ENCODE data around the gene RGS17.
"Not testable (repeated sequence)": the region's sequence is repeated elsewhere in the genome, so short reads cannot be mapped to it uniquely, and the experiment has no call there.

RGS17 gene

GRCh38 chr6:153117986-153118879 is 12.8 kb downstream of the RGS17 start:
- H3K4me1 Mint-ChIP-seq, result no peaks in the 10 kb centered on the region
- H3K4me3 Mint-ChIP-seq, result no peak overlapping the region
- no peak overlapping the region for H3K27ac Mint-ChIP-seq
- H3K9me3 Mint-ChIP-seq, result peaks cover 21% of the 10 kb centered on the region
- peaks cover 4% of the 10 kb centered on the region for H3K27me3 Mint-ChIP-seq (ENCODE audit: low read depth)
- TF ChIP-seq, protein P1, sequence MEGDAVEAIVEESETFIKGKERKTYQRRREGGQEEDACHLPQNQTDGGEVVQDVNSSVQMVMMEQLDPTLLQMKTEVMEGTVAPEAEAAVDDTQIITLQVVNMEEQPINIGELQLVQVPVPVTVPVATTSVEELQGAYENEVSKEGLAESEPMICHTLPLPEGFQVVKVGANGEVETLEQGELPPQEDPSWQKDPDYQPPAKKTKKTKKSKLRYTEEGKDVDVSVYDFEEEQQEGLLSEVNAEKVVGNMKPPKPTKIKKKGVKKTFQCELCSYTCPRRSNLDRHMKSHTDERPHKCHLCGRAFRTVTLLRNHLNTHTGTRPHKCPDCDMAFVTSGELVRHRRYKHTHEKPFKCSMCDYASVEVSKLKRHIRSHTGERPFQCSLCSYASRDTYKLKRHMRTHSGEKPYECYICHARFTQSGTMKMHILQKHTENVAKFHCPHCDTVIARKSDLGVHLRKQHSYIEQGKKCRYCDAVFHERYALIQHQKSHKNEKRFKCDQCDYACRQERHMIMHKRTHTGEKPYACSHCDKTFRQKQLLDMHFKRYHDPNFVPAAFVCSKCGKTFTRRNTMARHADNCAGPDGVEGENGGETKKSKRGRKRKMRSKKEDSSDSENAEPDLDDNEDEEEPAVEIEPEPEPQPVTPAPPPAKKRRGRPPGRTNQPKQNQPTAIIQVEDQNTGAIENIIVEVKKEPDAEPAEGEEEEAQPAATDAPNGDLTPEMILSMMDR (IDR thresholded peaks at IDR 0.05; ENCODE audit: unreplicated experiment in 3 of 3), result no peak
- H3K36me3 Mint-ChIP-seq (ENCODE audit: low read depth), result peaks cover 11% of the 10 kb centered on the region

DNA sequence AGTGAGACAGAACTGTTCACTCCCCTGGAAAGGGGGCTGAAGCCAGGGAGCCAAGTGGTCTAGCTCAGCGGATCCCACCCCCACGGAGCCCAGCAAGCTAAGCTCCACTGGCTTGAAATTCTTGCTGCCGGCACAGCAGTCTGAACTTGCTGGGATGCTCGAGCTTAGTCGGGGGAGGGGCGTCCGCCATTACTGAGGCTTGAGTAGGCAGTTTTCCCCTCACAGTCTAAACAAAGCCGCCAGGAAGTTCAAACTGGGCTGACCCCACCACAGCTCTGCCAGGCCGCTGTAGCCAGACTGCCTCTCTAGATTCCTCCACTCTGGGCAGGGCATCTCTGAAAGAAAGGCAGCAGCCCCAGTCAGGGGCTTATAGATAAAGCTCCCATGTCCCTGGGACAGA is 20.0 kb downstream of the RGS17 start:
- Mint-ChIP-seq H3K9me3 (peaks cover 37% of the 10 kb centered on the region), H3K36me3 (ENCODE audit: low read depth) (peaks cover 21% of the 10 kb centered on the region)
- H3K4me3 Mint-ChIP-seq; H3K4me1 Mint-ChIP-seq; H3K27me3 Mint-ChIP-seq (ENCODE audit: low read depth); H3K27ac Mint-ChIP-seq: not testable (repeated sequence)

- not testable (repeated sequence) for H3K4me1 Mint-ChIP-seq; H3K27me3 Mint-ChIP-seq (ENCODE audit: low read depth); H3K4me3 Mint-ChIP-seq; H3K27ac Mint-ChIP-seq
- H3K9me3 Mint-ChIP-seq, result peaks cover 36% of the 10 kb centered on the region
- H3K36me3 Mint-ChIP-seq (ENCODE audit: low read depth), result peaks cover 21% of the 10 kb centered on the region
Measured at GRCh38 chr6:153110612-153111011, 20.5 kb downstream of the RGS17 start.

DNA sequence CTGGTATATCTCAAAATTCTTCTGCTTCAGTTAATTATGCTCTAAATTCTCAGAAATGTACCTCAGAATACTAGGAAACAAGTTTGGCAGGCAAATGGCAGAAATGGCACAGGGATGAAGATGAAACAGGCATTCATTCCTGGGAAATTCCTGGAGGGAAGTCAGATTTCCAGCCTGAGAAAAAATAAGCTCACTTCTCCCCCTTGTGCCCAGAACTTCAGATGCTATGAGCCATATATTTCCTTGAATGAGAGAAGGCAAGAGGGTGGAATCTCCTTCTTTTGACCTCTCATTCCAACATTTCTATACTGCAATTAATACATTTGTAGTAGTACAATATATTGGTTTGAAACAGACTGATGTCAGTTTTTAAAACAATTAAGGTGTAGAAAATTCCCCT is 22.8 kb downstream of the RGS17 start:
- TF ChIP-seq, protein P1 (IDR thresholded peaks at IDR 0.05; ENCODE audit: unreplicated experiment in 3 of 3), result no peak
- Mint-ChIP-seq H3K27ac (no peak overlapping the region), H3K4me3 (no peak overlapping the region), H3K4me1 (no peaks in the 10 kb centered on the region), H3K36me3 (ENCODE audit: low read depth) (peaks cover 11% of the 10 kb centered on the region), H3K9me3 (peaks cover 16% of the 10 kb centered on the region), H3K27me3 (ENCODE audit: low read depth) (no peaks in the 10 kb centered on the region)

GRCh38 chr6:153106021-153106420 is 25.1 kb downstream of the RGS17 start:
- TF ChIP-seq, protein P1 (IDR thresholded peaks at IDR 0.05; ENCODE audit: unreplicated experiment in 3 of 3), result no peak
- H3K4me1 Mint-ChIP-seq, result no peaks in the 10 kb centered on the region
- no peak overlapping the region for H3K27ac Mint-ChIP-seq
- no peaks in the 10 kb centered on the region for H3K9me3 Mint-ChIP-seq
- H3K4me3 Mint-ChIP-seq, result no peak overlapping the region
- H3K36me3 Mint-ChIP-seq (ENCODE audit: low read depth), result no peaks in the 10 kb centered on the region
- no peaks in the 10 kb centered on the region for H3K27me3 Mint-ChIP-seq (ENCODE audit: low read depth)

DNA sequence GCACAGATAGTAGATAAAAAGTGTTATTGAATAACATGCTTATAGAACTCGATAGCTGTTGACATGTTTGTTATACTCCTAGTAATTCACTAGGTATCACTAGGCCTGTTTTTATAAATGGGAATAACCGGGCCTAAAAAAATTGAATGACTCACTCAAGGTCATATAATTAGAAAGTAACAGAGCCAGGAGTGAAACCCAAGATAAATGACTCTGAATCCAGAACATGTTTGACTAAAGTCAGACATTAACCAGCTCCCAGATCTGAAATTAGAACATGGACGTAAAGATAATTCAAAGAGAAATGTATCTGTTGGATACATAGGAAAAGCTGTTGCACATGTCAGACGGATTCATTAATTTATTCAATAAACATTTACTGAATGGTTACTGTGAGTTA is 26.9 kb downstream of the RGS17 start:
- H3K4me3 Mint-ChIP-seq, result no peak overlapping the region
- no peak overlapping the region for H3K27ac Mint-ChIP-seq
- H3K36me3 Mint-ChIP-seq (ENCODE audit: low read depth), result no peaks in the 10 kb centered on the region
- H3K4me1 Mint-ChIP-seq, result no peaks in the 10 kb centered on the region
- H3K9me3 Mint-ChIP-seq, result no peaks in the 10 kb centered on the region
- no peaks in the 10 kb centered on the region for H3K27me3 Mint-ChIP-seq (ENCODE audit: low read depth)
- TF ChIP-seq, protein P1 (IDR thresholded peaks at IDR 0.05; ENCODE audit: unreplicated experiment in 3 of 3), result no peak

DNA sequence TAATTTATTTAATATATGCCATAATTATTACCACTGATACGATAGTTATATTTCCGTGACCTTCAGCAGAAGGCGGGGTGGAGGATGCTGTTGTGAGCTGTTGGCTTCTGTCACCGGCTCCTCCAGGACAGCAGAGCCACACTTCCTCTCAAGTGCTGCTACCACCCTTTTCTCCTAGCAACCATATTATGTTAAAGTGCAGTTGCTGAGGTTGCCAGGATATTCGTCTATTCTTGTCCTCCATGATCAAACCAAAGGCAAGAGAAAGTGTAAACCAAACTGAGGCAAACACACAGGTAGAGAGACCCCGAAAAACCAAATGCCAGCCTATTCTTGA is 27.8 kb downstream of the RGS17 start:
- TF ChIP-seq, protein P1 (IDR thresholded peaks at IDR 0.05; ENCODE audit: unreplicated experiment in 3 of 3), result no peak
- H3K36me3 Mint-ChIP-seq (ENCODE audit: low read depth), result no peaks in the 10 kb centered on the region

More for the DNA sequence above, 27.8 kb downstream of the RGS17 start:
- Mint-ChIP-seq H3K27ac (no peak overlapping the region), H3K4me1 (no peaks in the 10 kb centered on the region), H3K27me3 (ENCODE audit: low read depth) (no peaks in the 10 kb centered on the region), H3K4me3 (no peak overlapping the region), H3K9me3 (no peaks in the 10 kb centered on the region)

Data from nephron (organoid).